Measurements from ENCODE around the gene LAMA2. TPM values are rescaled to one million over a fixed set of nuclear protein-coding genes. Genes with fewer than 3 reads are reported as not detected.

The LAMA2 gene
- total RNA-seq, 1 experiment from 2014 or later = 1.3 TPM

DNA sequence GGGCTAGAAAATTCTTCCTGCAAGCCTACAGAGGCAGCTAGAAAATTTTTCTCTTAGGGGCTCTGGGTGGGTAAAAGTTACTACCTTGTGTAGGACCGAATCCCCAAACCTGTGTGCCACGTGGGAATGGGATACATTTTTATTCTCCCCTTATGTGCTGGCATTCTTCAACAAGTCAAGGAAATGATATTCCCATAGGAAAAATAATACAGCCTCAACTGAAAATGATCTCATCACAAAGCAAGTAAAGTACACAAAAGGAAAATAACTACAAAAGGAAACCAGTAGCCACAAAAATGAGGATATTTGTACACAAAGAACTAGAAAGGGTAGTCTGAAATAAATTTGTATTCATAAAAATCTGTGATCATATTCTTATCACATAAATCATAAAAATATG, 298.1 kb downstream of the LAMA2 start:
- no peak for DNase-seq (ENCODE audit: low read depth, low spot score)
- in situ Hi-C loops (cut with HindIII; ENCODE audit: low pct_unique_long_range_greater_than_20kb, low sequenced_read_pairs) = no loop called here

DNA sequence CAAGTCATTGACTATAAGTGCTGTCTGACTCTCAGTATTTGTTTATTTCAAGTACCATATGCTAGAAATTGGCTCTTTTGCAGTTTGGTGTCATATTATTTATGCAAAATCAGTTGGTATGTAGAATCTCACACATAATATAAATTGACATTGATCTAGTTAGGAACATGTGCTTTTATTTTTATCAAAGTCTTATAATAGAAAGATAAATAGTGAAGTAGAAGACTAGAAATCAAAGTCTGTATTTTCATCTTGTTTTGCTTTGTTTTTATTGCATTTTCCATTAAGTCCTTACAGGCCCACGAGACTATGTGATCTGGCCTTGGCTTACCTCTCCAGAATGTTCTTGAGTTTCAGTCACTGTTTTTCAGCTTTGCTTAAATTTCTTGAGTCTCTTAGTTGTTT, 300.3 kb downstream of the LAMA2 start:
- in situ Hi-C loops (cut with HindIII; ENCODE audit: low pct_unique_long_range_greater_than_20kb, low sequenced_read_pairs) = no loop called here
- no peak for DNase-seq (ENCODE audit: low read depth, low spot score)

DNA sequence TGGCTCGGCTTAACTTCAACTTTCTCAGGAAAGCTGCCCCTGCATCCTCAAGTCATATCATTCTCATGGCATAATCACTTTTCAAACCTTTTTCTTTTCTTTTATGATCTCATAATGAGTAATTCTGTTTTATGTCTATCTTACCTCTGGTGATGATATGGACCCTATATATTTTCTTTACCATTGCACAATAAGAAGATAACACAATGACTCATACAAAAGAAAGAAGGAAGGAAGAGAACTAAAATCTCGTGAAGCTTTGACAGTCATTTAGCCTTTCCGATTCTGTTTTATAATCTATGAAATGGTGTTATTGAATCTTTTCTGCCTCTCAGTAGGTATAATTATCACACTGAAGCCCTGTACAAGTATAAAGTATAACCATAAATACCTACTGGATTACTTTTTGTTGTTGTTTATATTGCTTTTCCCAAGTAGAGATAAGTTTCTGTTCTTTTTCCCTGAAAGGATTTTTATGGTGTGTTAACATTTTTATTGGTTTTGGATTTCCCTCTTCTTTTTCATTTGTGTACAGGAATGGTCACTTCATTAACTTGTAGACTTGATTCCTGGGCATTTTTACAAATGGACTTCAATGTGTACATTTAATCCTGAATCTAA, 300.9 kb downstream of the LAMA2 start:
- no peak for DNase-seq (ENCODE audit: low read depth, low spot score)
- in situ Hi-C loops (cut with HindIII; ENCODE audit: low pct_unique_long_range_greater_than_20kb, low sequenced_read_pairs) = no loop called here

DNA sequence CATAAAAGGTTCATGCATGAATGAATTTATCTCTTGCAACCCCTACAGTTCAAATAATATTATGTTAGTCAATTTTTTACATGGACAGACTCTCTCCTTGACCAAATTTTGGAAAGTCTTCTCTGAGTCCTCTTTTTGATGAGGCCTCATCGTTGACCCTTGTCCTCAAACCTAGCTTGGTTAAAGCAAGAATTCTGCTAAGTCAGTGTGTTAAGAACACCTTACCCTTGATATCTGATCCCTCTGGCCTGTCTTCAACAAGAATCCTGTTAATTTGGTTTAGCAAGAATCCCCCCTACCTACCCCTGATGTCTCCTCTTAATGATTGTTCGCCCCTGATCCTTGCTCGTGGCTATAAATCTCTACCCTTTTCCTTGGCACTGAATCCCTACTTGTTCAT, 301.4 kb downstream of the LAMA2 start:
- in situ Hi-C loops (cut with HindIII; ENCODE audit: low pct_unique_long_range_greater_than_20kb, low sequenced_read_pairs) = no loop called here
- no peak for DNase-seq (ENCODE audit: low read depth, low spot score)

DNA sequence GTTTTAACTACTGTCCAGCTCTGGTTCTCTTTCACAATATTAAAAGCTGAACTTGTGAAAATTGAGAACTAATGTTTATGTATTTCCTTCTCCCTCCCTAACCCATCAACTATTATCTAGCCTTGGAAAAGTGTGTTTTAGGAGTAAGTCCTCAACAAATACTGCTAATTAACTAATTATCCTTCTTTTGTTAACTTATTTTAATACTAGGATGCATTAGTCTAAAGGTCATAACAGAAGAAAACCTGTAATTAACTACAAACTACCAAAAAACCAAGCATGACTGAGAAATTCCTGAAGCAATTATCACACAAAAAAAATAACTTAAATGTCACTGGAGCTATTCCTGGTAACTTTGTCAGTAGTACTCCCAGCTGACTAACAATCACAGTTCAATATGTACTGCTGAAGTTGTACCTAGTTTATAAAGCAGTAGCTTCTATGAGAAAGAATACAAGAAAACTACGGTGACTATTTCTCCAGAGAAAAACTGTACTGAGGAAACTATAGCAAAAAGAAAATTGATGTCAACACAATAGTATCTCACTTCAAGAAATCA, 301.9 kb downstream of the LAMA2 start:
- in situ Hi-C loops (cut with HindIII; ENCODE audit: low pct_unique_long_range_greater_than_20kb, low sequenced_read_pairs) = no loop called here
- no peak for DNase-seq (ENCODE audit: low read depth, low spot score)

DNA sequence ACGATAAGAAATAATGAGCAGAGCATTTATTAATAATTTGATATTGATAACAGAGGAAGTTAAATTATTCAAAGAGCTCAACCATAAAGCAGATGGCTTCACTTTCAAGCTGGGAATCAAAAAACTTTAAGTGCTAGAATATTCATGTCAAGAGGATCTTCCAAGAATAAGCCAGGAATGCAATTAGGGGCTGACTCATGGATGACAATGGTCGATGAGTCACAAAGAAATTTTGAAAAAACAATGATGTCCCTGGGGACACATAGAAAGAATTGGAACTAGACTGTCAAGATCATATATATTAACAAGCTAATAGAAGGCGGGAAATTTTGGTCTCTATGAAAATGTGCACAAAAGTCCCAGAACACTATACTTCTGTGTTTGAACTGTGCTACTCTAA, 304.1 kb downstream of the LAMA2 start:
- no peak for DNase-seq (ENCODE audit: low read depth, low spot score)
- in situ Hi-C loops (cut with HindIII; ENCODE audit: low pct_unique_long_range_greater_than_20kb, low sequenced_read_pairs) = no loop called here

DNA sequence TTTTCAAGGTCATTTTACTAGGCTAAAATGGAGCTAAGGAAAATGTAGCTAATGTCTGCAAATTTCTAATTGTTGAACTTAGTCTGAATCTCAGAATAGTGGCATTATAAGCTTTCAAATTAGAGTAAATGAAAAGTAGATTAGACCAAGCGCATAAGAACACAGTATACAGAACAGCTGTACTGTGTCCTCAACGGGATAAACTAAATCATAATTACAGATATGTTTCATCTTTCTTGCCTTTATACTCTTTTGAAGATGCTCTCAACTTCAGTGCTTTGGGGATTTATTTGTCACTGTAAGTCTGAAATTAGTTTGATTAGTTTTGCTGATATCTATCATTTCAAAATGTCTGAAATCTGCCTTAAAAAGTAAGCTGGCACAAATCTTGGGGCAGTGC, 305.4 kb downstream of the LAMA2 start:
- in situ Hi-C loops (cut with HindIII; ENCODE audit: low pct_unique_long_range_greater_than_20kb, low sequenced_read_pairs) = no loop called here
- no peak for DNase-seq (ENCODE audit: low read depth, low spot score)

DNA sequence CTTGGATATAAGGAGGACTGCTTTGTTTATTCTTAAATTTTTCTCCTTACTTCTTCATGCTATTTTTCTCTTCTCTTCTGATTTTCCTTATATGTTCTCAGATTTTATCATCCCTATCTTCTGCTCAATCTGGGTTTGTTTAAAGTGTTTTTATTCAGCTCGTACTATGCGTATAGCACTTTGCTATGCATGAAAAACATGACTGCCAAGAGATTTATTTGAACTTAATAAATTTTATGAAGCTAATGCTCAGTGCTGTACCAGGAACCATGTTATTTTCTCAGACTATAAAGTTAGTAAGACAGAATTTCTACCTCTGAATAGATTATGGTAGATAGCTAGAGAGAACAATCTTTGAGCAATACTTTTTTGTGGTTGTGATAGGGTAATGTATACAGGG, 305.9 kb downstream of the LAMA2 start:
- no peak for DNase-seq (ENCODE audit: low read depth, low spot score)
- in situ Hi-C loops (cut with HindIII; ENCODE audit: low pct_unique_long_range_greater_than_20kb, low sequenced_read_pairs) = no loop called here

DNA sequence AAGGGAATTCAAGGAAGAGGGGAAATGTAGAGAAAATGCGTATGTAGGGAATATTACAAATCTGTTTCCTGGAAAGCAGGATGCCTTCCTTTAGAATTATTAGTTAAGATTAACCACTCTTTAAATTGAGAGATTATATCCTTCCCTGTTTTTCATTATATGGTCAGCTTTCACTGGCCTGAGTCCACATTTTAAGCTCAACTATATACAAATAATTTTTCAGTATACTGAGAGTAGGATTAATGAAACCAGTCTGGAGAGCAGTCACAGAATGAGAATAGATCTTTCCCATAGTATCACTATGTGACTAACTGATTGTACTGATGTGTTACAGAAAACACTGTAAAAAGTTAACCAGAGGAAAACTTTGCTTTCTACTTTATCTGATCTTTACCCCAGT, 306.3 kb downstream of the LAMA2 start:
- no peak for DNase-seq (ENCODE audit: low read depth, low spot score)
- in situ Hi-C loops (cut with HindIII; ENCODE audit: low pct_unique_long_range_greater_than_20kb, low sequenced_read_pairs) = no loop called here

DNA sequence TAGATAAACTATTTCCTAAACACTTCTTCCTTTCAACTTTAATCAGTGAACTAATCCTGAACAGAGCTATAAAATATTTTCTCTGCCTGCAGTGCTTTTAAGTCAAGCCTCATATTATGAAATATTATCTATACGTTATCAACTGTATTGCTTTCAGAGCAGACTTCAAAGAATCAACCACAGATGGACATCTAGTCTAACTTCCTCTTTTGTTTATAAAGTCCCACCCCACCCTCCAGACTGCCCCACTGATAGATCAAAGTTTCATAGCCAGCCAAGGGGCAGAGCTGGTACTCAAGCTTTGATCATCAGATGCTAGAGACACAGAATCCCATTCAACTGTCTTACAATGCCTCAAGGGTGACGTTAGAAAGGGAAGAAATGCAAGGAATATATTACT, 308.3 kb downstream of the LAMA2 start:
- in situ Hi-C loops (cut with HindIII; ENCODE audit: low pct_unique_long_range_greater_than_20kb, low sequenced_read_pairs) = no loop called here

DNA sequence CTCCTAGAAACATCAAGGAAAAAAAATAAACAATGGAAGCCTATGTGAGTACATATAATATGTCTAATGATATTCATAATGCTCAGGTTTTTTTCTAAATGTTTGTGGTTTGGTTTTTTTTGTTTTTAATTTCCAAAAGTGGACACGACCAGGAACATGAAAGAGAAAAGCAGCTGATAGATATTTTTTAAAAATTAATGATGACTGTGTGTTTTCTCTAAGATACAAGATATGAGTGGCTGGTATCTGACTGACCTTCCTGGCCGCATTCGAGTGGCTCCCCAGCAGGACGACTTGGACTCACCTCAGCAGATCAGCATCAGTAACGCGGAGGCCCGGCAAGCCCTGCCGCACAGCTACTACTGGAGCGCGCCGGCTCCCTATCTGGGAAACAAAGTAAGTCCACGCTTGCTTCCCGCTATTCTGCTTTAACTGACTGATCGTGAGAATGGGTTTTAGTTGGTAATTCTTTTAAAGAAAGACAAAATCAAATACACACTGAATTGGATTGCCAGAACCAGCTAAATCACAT, 309.6 kb downstream of the LAMA2 start:
- no peak for DNase-seq (ENCODE audit: low read depth, low spot score)
- in situ Hi-C loops (cut with HindIII; ENCODE audit: low pct_unique_long_range_greater_than_20kb, low sequenced_read_pairs) = no loop called here

More for the DNA sequence above, 308.3 kb downstream of the LAMA2 start:
- DNase-seq (ENCODE audit: low read depth, low spot score) = no peak

DNA sequence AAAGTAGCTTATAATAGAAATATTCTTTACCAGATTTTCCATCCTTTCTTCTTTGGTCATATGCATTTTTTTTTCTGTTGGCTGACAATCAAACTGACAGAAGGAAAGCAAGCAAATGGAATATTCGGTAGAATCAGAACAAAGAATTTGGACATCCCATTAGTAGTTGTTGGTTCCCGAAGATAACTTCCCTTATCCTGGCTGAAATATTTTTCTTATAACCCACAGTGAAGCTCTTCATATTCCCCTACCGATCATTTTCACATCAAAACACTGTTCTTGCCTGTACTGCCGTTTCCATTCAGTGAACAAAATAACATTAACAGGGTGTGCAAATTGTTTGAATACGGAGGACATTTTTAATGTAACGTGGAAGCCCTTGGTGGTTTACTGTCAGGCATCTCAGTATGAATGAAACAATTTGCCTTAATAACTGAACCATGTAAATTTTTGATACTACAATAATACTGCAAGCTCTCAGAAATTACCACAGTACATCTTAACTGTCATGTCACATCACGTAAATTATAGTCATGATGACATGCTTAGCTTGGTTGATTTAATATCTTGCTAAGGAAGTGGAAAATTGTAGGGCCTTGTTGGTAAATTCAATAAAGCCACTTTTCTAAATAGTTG, 311.5 kb downstream of the LAMA2 start:
- DNase-seq (ENCODE audit: low read depth, low spot score) = no peak
- in situ Hi-C loops (cut with HindIII; ENCODE audit: low pct_unique_long_range_greater_than_20kb, low sequenced_read_pairs) = no loop called here

DNA sequence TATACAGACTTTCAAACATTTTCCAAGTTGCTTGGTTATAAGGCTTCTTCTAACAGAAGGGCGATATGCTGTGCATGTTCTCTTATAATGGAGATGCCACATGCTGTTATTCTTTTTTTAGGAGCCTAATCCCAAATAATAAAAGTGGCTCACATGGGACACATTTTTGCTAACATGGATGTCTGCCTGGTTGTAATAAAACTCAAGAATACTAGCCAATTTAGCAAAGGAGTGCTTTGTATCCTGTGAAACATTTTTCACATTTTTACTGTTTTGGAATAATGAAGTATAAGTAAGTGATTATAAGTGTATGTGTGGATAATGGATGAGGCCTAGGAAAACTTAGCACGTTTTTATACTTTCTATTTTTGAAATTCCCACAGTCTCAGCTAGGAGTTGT, 312.2 kb downstream of the LAMA2 start:
- in situ Hi-C loops (cut with HindIII; ENCODE audit: low pct_unique_long_range_greater_than_20kb, low sequenced_read_pairs) = no loop called here
- no peak for DNase-seq (ENCODE audit: low read depth, low spot score)

DNA sequence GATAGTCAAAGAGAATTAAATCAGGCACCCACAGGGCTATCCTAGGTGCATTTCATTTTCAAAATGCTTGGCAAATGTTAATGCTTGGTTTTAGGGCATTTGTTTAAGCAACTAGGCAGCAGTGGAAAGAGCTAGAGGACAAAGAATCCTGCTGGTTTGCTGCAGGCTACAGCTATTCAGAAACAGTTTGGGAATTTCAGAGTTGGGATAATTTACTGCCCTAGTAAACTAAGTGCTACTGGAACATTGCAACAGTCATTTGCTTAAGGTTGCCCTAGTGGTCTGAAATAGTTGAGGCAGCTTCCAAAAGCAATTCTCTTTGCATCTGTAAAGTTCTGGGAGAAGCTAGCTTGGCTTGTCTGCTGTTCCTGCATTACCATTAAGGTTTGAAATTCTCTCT, 312.7 kb downstream of the LAMA2 start:
- no peak for DNase-seq (ENCODE audit: low read depth, low spot score)
- in situ Hi-C loops (cut with HindIII; ENCODE audit: low pct_unique_long_range_greater_than_20kb, low sequenced_read_pairs) = no loop called here

DNA sequence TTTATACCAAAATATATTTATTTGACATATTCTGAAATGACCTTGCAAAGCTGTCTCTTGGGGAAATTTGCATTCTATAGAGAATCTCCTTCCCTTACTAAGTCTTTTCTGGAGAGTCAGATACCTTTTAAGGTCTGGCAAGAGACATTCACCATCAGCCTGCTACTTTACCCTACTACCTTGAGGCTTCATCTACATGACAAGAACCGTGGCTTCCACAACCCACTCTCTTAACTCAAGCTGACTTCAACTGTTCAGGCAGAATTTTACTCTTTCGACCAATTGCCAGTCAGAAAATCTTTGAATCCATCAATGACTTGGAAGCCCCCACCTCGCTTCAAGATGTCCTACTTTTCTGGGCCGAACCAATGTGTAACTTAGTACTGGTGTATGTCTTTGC, 314.2 kb downstream of the LAMA2 start:
- in situ Hi-C loops (cut with HindIII; ENCODE audit: low pct_unique_long_range_greater_than_20kb, low sequenced_read_pairs) = no loop called here
- DNase-seq (ENCODE audit: low read depth, low spot score) = no peak

DNA sequence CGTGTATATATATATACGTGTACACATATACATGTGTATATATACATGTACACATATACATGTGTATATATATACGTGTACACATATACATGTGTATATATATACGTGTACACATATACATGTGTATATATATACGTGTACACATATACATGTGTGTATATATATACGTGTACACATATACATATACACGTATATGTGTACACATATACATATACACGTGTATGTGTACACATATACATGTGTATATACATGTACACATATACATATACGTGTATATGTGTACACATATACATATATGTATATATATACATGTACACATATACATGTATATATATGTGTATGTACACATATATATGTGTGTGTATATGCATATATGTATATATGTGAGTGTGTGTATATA, 317.2 kb downstream of the LAMA2 start:
- in situ Hi-C loops (cut with HindIII; ENCODE audit: low pct_unique_long_range_greater_than_20kb, low sequenced_read_pairs) = no loop called here
- DNase-seq (ENCODE audit: low read depth, low spot score) = no peak

DNA sequence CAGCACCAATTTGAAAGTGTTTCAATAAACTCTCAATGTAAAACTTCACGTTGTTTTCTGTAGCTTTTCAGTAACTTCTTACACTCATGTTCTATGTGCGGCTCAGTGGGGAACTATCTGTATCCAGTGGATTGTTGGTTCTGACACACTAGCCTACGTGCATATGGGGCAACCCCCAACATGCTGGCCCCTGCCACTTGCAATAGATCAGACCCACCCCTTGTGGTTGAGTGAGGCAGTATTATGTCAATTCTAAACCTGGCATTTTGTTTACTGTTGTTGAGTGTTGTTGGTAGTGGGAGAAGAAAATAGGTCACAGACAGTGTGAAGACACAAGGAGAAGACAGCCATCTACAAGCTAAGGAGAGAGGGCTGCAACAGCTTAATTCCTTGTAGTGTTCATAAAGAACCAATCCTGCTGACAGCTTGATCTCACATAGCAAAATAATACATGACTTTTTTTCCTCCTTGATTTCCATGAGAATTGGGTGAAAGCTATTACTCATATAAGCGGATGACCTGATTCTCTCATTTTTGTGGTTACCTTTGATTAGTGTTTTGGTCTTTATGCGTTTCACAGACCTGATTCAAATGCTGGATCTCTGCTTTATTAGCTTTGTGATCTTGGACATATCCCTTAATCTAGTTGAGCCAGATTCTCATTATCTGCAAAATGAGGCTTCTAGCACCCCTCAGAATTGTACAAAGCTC, 320.4 kb downstream of the LAMA2 start:
- in situ Hi-C loops (cut with HindIII; ENCODE audit: low pct_unique_long_range_greater_than_20kb, low sequenced_read_pairs) = no loop called here
- no peak for DNase-seq (ENCODE audit: low read depth, low spot score)

DNA sequence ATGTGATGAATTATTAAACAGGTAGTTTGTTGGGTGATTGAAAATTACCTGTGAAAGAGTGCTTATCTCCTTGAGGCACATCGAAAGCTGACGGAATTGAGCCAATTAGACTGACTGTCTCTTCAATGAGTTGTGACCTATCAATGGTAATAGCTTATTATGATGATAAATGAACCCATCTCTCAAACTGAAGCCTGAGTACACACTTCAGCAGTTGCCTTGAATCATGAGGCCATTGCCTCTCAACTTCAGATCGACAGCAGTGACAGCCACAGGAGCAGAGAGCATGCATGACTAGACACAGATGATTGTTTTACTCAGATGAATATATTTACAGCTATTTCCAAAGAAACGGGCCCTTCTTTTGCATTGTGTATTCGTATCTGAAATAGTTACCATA, 323.9 kb downstream of the LAMA2 start:
- in situ Hi-C loops (cut with HindIII; ENCODE audit: low pct_unique_long_range_greater_than_20kb, low sequenced_read_pairs) = no loop called here
- no peak for DNase-seq (ENCODE audit: low read depth, low spot score)

DNA sequence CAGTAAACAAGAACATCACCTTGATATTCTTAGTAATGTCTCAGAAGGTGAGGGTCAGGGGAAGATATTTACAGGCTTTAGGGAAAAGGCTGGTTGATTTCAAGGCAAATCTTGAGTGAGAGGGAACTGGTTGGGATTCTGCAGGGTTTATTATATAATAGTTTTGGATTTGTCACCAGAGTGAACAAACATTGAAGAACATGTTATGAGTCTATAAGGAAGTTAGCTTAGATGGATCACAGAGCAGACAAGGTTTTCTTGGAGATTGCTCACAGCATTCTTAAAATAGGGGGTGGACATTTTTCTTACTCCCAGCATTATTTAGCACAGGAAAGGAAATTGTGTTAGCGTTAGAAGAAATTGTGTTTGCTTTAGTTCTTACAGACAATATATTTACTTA, 324.9 kb downstream of the LAMA2 start:
- in situ Hi-C loops (cut with HindIII; ENCODE audit: low pct_unique_long_range_greater_than_20kb, low sequenced_read_pairs) = no loop called here
- DNase-seq (ENCODE audit: low read depth, low spot score) = no peak
